WTC11 (cell line): ENCODE data around the gene RASSF1. TPM values are rescaled to one million over a fixed set of nuclear protein-coding genes. Genes with fewer than 3 reads are reported as not detected.

Experiments used
- ATAC-seq: fragments of 200-7000 bp; cut with Tn5 transposase; 2 replicates; pipeline ENCODE4 v1.10.0; 2021; ENCODE audit warnings: mild to moderate bottlenecking, moderate library complexity
- CTCF ChIA-PET: fragments of 300-600 bp; sonication (Branson Sonifier 250); formaldehyde crosslinking; loops from one replicate; lab custom pipeline; 2021; ENCODE audit warnings: antibody characterized with exemption; lab: Charles Lee
- POLR2A ChIA-PET: fragments of 350-600 bp; sonication (Branson Sonifier 250); formaldehyde crosslinking; loops from one replicate; lab custom pipeline; 2021; ENCODE audit warnings: antibody characterized with exemption; lab: Charles Lee
- DNase-seq: peaks from one replicate; pipeline ENCODE4 v3.0.0; 2021; ENCODE audit warnings: low spot score
- H3K27ac Mint-ChIP-seq: 2 replicates; pipeline ENCODE4 v1.8.0; 2021; ENCODE audit warnings: mixed read lengths
- H3K27me3 Mint-ChIP-seq: 2 replicates; pipeline ENCODE4 v1.8.0; 2021; ENCODE audit warnings: low read depth, mild to moderate bottlenecking, moderate library complexity, mixed read lengths
- H3K36me3 Mint-ChIP-seq: 2 replicates; pipeline ENCODE4 v1.8.0; 2021; ENCODE audit warnings: mixed read lengths
- H3K4me1 Mint-ChIP-seq: 2 replicates; pipeline ENCODE4 v1.8.0; 2022; ENCODE audit warnings: mixed read lengths
- H3K4me3 Mint-ChIP-seq: 2 replicates; pipeline ENCODE4 v1.8.0; 2021; ENCODE audit warnings: mild to moderate bottlenecking, moderate library complexity, mixed read lengths
- H3K9me3 Mint-ChIP-seq: 2 replicates; pipeline ENCODE4 v1.8.0; 2021; ENCODE audit warnings: mixed read lengths
- CREM ChIP-seq: sonication (generic); formaldehyde crosslinking; IDR thresholded peaks from 2 replicates; pipeline ENCODE4 v1.8.1; 2022; ENCODE audit warnings: mild to moderate bottlenecking, missing genetic modification reagents, moderate library complexity
- CTCF ChIP-seq: fragments of 200-600 bp; IDR thresholded peaks from 2 replicates; pipeline ENCODE4 v1.8.0; 2022; ENCODE audit warnings: antibody characterized with exemption
- ETV6 ChIP-seq: sonication (generic); formaldehyde crosslinking; IDR thresholded peaks from 2 replicates; pipeline ENCODE4 v1.8.1; 2022; ENCODE audit warnings: mild to moderate bottlenecking, missing genetic modification reagents
- IRF1 ChIP-seq: sonication (generic); formaldehyde crosslinking; IDR thresholded peaks from 2 replicates; pipeline ENCODE4 v1.8.0; 2023; ENCODE audit warnings: missing genetic modification reagents
- IRF2 ChIP-seq: sonication (generic); formaldehyde crosslinking; IDR thresholded peaks from 2 replicates; pipeline ENCODE4 v1.8.0; 2022; ENCODE audit warnings: low read depth, missing genetic modification reagents, borderline replicate concordance
- KAT7 ChIP-seq: sonication (generic); formaldehyde crosslinking; IDR thresholded peaks from 2 replicates; pipeline ENCODE4 v1.8.1; 2023; ENCODE audit warnings: missing genetic modification reagents, mild to moderate bottlenecking, borderline replicate concordance
- MLX ChIP-seq: sonication (generic); formaldehyde crosslinking; IDR thresholded peaks from 2 replicates; pipeline ENCODE4 v1.8.1; 2023; ENCODE audit warnings: mild to moderate bottlenecking, missing genetic modification reagents, moderate library complexity
- MXD4 ChIP-seq: fragments of 250-450 bp; sonication (Bioruptor Pico); IDR thresholded peaks from 2 replicates; pipeline ENCODE4 v1.8.0; 2021; ENCODE audit warnings: mild to moderate bottlenecking, moderate library complexity, borderline replicate concordance
- MYBL2 ChIP-seq: sonication (generic); formaldehyde crosslinking; IDR thresholded peaks from 2 replicates; pipeline ENCODE4 v1.8.1; 2023; ENCODE audit warnings: mild to moderate bottlenecking, moderate library complexity, missing genetic modification reagents
- NFATC4 ChIP-seq: fragments of 250-450 bp; sonication (Bioruptor Pico); IDR thresholded peaks from 2 replicates; pipeline ENCODE4 v1.9.0; 2021; ENCODE audit warnings: mild to moderate bottlenecking
- NR2C2 ChIP-seq: sonication (generic); formaldehyde crosslinking; IDR thresholded peaks from 2 replicates; pipeline ENCODE4 v1.8.0; 2022; ENCODE audit warnings: mild to moderate bottlenecking, missing genetic modification reagents
- NR3C1 ChIP-seq: sonication (generic); formaldehyde crosslinking; conservative IDR thresholded peaks from 2 replicates; pipeline ENCODE4 v1.8.1; 2023; ENCODE audit warnings: low read depth, mild to moderate bottlenecking, missing genetic modification reagents
- RELA ChIP-seq: sonication (generic); formaldehyde crosslinking; IDR thresholded peaks from 2 replicates; pipeline ENCODE4 v1.8.1; 2022; ENCODE audit warnings: missing genetic modification reagents, mild to moderate bottlenecking, borderline replicate concordance
- RORB ChIP-seq: fragments of 250-450 bp; sonication (Bioruptor Pico); IDR thresholded peaks from 2 replicates; pipeline ENCODE4 v1.9.0; 2021; ENCODE audit warnings: mild to moderate bottlenecking
- SOX15 ChIP-seq: fragments of 250-450 bp; sonication (Bioruptor Pico); IDR thresholded peaks from 2 replicates; pipeline ENCODE4 v1.9.0; 2021; ENCODE audit warnings: mild to moderate bottlenecking
- SP1 ChIP-seq: sonication (generic); formaldehyde crosslinking; conservative IDR thresholded peaks from 2 replicates; pipeline ENCODE4 v1.8.1; 2022; ENCODE audit warnings: missing genetic modification reagents
- TCF7 ChIP-seq: sonication (generic); formaldehyde crosslinking; IDR thresholded peaks from 2 replicates; pipeline ENCODE4 v1.8.0; 2022; ENCODE audit warnings: mild to moderate bottlenecking, low read depth, missing genetic modification reagents, moderate library complexity
- TEAD1 ChIP-seq: sonication (generic); formaldehyde crosslinking; IDR thresholded peaks from 2 replicates; pipeline ENCODE4 v1.8.0; 2022; ENCODE audit warnings: mild to moderate bottlenecking, missing genetic modification reagents
- TEAD4 ChIP-seq: sonication (generic); formaldehyde crosslinking; IDR thresholded peaks from 2 replicates; pipeline ENCODE4 v1.8.0; 2022; ENCODE audit warnings: mild to moderate bottlenecking, missing genetic modification reagents
- ZMAT4 ChIP-seq: fragments of 250-450 bp; sonication (Bioruptor Pico); IDR thresholded peaks from 2 replicates; pipeline ENCODE4 v1.9.0; 2021; ENCODE audit warnings: mild to moderate bottlenecking
- ZNF232 ChIP-seq: sonication (generic); formaldehyde crosslinking; IDR thresholded peaks from 2 replicates; pipeline ENCODE4 v1.8.0; 2022; ENCODE audit warnings: mild to moderate bottlenecking, missing genetic modification reagents
- ZNF396 ChIP-seq: fragments of 250-450 bp; sonication (Bioruptor Pico); IDR thresholded peaks from 2 replicates; pipeline ENCODE4 v1.8.0; 2021; ENCODE audit warnings: mild to moderate bottlenecking, moderate library complexity, borderline replicate concordance
- total RNA-seq: library from RNA; stranded (reverse); gene quantifications from 3 replicates; pipeline ENCODE4 v1.2.3, GENCODE V29; 2021
- TF ChIP-seq, protein P1 (sequence below): sonication (generic); formaldehyde crosslinking; IDR thresholded peaks from 2 replicates; pipeline ENCODE4 v1.8.0; 2022; ENCODE audit warnings: mild to moderate bottlenecking, missing genetic modification reagents
- TF ChIP-seq, protein P2 (sequence below): sonication (generic); formaldehyde crosslinking; conservative IDR thresholded peaks from 2 replicates; pipeline ENCODE4 v1.8.1; 2023; ENCODE audit warnings: mild to moderate bottlenecking, low read depth, missing genetic modification reagents, moderate library complexity

The RASSF1 gene
- total RNA-seq, 1 experiment from 2014 or later = 14.5 TPM

DNA sequence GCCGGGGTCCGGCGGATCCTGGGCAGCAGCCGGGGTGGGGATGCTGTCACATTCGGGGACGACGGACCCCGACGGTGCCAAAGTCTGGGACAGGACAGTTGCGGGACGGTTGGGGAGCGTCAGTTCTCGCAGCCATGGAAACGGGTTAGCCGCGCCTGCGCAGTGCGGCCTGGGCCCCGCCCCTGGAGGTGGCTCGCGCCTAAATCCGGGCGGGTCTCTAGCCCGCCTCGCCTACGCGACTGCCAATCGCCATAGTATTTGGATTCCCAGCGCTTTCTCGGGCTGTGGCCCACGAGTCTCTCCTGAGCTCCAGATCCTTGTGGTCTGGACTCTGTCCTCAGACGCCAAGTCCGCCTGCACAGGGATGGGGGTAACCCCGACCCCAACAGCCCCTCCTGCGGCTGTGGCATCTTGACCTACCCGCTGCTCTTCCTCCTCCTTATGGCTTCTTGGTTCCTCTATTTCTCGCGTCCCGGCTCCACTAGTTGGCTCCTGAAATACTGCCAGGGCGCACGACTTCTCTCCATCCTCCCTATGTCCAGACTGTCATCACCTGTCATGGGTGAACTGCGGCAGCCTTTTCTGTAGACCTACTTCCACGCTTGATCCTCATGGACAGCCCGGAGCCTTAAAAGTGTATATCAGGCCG, 5.1 kb upstream of the RASSF1 start, which contains the start of gene ZMYND10:
TSS of gene ZMYND10 (minus strand) at position 147 of the 649 bp plus-strand sequence. CDS start 153 bp downstream, outside the sequence.
- ATAC-seq (peak; percentile 67), DNase-seq (peak; percentile 89)
- Mint-ChIP-seq H3K27me3 (peaks cover 61% of the 10 kb centered on the region), H3K4me1 (peaks cover 14% of the 10 kb centered on the region), H3K27ac (no peak within 1 kb of the TSS), H3K9me3 (no peaks in the 10 kb centered on the region), H3K36me3 (peaks cover 7% of the 10 kb centered on the region; the same call in 1 of the 2 replicates), H3K4me3 (peak within 1 kb of the TSS; percentile 75)
- POLR2A ChIA-PET = interaction anchor here (0.8 to 0.9 kb wide), 2 partner anchors 9 to 54 kb away, joined by 3 read pairs; partner anchors contain the start of gene IFRD2
- CTCF ChIA-PET = interaction anchor here (0.6 to 3.2 kb wide), 10 partner anchors 11 to 264 kb away, joined by 3 to 19 read pairs (median 5); partner anchors contain the start of gene HYAL2
- TF ChIP-seq TEAD4 = no peak
- TF ChIP-seq ZMAT4 (CRISPR knock-in tag) = no peak
- TF ChIP-seq MYBL2 (CRISPR knock-in tag) = no peak
- TF ChIP-seq MXD4 (CRISPR knock-in tag) = no peak
- TF ChIP-seq MLX (CRISPR knock-in tag) = no peak
- no peak for TF ChIP-seq SOX15
- 0 out of 2 replicates have a peak, but pooled peaks have one; percentile 15 for TF ChIP-seq ZNF232 (CRISPR knock-in tag)
- TF ChIP-seq SP1 (CRISPR knock-in tag) = 0 out of 2 replicates have a peak, but pooled peaks have one; percentile 13
- TF ChIP-seq TEAD1 = 0 out of 2 replicates have a peak, but pooled peaks have one; percentile 17
- TF ChIP-seq IRF1 = 0 out of 2 replicates have a peak, but pooled peaks have one; percentile 40
- no peak for TF ChIP-seq CTCF
- TF ChIP-seq ETV6 (CRISPR knock-in tag) = 0 out of 2 replicates have a peak, but pooled peaks have one; percentile 57
- TF ChIP-seq, protein P1, sequence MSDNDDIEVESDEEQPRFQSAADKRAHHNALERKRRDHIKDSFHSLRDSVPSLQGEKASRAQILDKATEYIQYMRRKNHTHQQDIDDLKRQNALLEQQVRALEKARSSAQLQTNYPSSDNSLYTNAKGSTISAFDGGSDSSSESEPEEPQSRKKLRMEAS (CRISPR knock-in tag) = peak; percentile 53; the same call in 1 of the 2 replicates
- no peak for TF ChIP-seq IRF2

DNA sequence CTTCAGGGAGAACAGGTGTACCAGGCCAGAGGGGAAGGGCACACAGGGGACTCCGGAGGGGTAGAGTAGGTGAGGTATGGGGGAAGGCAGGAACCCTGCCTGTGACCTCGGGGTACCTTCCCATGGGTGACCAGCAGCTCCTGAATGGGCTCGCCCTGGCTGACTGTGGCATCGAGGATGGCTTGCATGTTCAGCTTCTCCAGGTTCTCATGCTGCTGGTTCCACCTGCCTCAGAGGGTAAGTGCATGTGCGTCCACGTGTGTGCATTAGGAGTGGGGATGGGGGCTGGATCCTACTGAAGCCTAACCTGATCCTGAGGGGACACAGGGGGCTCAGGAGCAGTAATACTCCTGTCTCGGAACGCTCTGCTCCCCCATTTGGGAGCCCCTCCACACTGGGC, 4.4 kb upstream of the RASSF1 start:
- peaks cover 9% of the 10 kb centered on the region for H3K4me1 Mint-ChIP-seq
- peaks cover 7% of the 10 kb centered on the region; the same call in 1 of the 2 replicates for H3K36me3 Mint-ChIP-seq
- no peak for ATAC-seq
- peak overlapping the region; percentile 75 for H3K4me3 Mint-ChIP-seq
- peaks cover 66% of the 10 kb centered on the region for H3K27me3 Mint-ChIP-seq
- TF ChIP-seq, protein P2, sequence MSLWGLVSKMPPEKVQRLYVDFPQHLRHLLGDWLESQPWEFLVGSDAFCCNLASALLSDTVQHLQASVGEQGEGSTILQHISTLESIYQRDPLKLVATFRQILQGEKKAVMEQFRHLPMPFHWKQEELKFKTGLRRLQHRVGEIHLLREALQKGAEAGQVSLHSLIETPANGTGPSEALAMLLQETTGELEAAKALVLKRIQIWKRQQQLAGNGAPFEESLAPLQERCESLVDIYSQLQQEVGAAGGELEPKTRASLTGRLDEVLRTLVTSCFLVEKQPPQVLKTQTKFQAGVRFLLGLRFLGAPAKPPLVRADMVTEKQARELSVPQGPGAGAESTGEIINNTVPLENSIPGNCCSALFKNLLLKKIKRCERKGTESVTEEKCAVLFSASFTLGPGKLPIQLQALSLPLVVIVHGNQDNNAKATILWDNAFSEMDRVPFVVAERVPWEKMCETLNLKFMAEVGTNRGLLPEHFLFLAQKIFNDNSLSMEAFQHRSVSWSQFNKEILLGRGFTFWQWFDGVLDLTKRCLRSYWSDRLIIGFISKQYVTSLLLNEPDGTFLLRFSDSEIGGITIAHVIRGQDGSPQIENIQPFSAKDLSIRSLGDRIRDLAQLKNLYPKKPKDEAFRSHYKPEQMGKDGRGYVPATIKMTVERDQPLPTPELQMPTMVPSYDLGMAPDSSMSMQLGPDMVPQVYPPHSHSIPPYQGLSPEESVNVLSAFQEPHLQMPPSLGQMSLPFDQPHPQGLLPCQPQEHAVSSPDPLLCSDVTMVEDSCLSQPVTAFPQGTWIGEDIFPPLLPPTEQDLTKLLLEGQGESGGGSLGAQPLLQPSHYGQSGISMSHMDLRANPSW (CRISPR knock-in tag) = no peak
- TF ChIP-seq CREM (CRISPR knock-in tag) (no peak), CTCF (no peak), KAT7 (no peak), ZNF396 (CRISPR knock-in tag) (no peak), NR3C1 (CRISPR knock-in tag) (no peak), TCF7 (CRISPR knock-in tag) (no peak), NR2C2 (CRISPR knock-in tag) (no peak), RELA (CRISPR knock-in tag) (no peak), RORB (CRISPR knock-in tag) (no peak), NFATC4 (CRISPR knock-in tag) (no peak)
- TF ChIP-seq, all 79 proteins: peak for 0
- no peaks in the 10 kb centered on the region for H3K9me3 Mint-ChIP-seq
- DNase-seq = no peak
- no peak overlapping the region for H3K27ac Mint-ChIP-seq
- ChIA-PET POLR2A (interaction anchor here (0.8 to 0.9 kb wide), 2 partner anchors 8 to 53 kb away, joined by 3 read pairs; partner anchors contain the start of gene IFRD2), CTCF (interaction anchor here (0.6 to 2.0 kb wide), 9 partner anchors 12 to 265 kb away, joined by 3 to 8 read pairs (median 4); partner anchors contain the start of gene HYAL2)
